ENCODE results near the gene MMP21.

MMP21 gene

DNA sequence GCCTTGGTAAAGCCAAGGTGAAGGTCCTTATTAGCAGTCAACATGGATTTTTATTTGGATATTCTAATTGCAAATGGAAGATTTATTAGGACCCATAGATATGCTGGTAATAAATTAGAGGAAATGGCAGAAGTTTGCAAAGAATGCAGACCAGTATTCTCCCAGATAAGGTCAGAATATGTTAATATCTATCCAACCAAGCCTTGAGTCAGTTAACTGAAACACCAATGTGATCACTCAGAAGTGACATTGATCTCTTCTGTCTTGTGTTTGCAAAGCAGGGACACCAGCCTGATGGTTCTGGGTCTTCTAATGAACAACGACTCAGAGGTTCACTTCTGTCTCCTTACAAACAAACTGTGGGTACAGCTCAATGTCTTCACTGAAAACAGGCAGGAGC is 26.0 kb upstream of the MMP21 start:
- TF ChIP-seq, protein P1, sequence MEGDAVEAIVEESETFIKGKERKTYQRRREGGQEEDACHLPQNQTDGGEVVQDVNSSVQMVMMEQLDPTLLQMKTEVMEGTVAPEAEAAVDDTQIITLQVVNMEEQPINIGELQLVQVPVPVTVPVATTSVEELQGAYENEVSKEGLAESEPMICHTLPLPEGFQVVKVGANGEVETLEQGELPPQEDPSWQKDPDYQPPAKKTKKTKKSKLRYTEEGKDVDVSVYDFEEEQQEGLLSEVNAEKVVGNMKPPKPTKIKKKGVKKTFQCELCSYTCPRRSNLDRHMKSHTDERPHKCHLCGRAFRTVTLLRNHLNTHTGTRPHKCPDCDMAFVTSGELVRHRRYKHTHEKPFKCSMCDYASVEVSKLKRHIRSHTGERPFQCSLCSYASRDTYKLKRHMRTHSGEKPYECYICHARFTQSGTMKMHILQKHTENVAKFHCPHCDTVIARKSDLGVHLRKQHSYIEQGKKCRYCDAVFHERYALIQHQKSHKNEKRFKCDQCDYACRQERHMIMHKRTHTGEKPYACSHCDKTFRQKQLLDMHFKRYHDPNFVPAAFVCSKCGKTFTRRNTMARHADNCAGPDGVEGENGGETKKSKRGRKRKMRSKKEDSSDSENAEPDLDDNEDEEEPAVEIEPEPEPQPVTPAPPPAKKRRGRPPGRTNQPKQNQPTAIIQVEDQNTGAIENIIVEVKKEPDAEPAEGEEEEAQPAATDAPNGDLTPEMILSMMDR (IDR thresholded peaks at IDR 0.05; ENCODE audit: low read depth, low read length), result no peak

DNA sequence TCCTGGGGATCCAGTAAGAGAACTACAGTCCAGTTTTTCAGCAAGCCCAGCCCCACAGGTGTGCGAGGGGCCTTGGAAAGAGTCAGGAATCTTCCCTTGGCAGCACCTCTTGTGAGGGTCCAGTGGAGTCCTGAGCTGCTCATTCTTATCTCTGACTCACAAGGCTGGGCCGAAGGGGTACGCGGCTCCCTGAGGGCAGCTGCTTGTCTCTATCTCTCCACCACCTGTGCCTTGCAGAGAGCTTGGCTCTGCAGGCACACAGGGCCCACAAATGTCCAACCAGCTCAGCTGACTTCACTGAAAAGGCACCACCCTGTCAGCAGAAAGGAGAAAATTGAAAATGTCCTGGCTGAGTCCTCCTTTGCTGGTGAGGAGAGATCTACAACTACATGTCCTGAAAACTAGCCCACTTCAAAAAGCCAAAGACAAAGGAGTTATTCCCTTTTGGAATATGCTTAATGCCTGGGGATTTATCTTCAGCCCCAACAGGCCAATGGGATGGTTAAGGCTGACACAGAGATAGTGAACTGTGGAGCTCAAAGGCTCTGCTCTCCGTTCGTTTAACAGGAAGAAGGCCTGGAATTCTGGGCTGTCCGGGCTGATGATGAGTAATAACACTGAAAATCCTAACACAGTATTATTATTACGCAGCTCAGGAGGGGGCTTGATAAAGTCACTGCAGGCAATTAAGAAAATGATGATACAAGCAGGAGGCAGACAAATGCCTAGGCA is 24.0 kb upstream of the MMP21 start:
- no peak overlapping the region for H3K4me3 ChIP-seq (replicated peaks in 1 of 2; ENCODE audit: low read depth in 2 of 2, low read length in 2 of 2)
- TF ChIP-seq, protein P1 (IDR thresholded peaks at IDR 0.05; ENCODE audit: low read depth, low read length), result no peak
- DNase-seq (ENCODE audit: low read depth in 2 of 2), result no peak

More for the DNA sequence above, 26.0 kb upstream of the MMP21 start:
- DNase-seq (ENCODE audit: low read depth in 2 of 2), result no peak
- no peak overlapping the region for H3K4me3 ChIP-seq (replicated peaks in 1 of 2; ENCODE audit: low read depth in 2 of 2, low read length in 2 of 2)

DNA sequence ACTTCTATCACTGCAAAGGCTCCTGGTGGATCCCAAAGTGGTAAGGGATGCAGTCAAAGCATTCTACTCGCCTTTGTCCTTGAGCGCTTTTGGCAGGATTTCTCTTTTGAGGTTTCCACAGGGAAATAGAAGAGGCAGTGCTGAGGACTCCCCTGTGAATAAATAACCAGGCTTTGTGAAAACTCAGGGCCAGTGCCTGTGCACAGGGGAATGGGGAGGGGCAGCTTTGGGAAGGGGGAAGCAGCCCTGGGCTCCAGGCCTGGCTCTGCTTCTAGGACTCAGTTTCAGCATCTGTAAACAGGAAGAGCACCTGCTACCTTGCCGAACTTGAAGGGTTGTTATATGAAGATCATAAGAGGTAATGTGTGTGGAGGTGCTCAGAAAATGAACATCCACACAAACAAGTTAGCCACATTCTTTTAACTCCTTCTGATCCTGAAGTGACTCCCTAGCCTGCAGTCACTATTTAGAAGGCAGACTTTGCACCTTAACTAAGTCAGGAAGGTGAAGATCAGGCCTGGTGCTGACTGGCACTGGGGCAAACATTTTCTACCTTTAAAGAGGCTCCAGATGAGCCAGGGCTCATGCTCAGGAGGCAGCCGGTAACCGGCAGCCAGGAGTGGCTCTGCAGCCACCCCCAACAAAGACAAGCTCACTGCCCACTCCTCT is 22.5 kb upstream of the MMP21 start:
- TF ChIP-seq, protein P1 (IDR thresholded peaks at IDR 0.05; ENCODE audit: low read depth, low read length), result no peak

DNA sequence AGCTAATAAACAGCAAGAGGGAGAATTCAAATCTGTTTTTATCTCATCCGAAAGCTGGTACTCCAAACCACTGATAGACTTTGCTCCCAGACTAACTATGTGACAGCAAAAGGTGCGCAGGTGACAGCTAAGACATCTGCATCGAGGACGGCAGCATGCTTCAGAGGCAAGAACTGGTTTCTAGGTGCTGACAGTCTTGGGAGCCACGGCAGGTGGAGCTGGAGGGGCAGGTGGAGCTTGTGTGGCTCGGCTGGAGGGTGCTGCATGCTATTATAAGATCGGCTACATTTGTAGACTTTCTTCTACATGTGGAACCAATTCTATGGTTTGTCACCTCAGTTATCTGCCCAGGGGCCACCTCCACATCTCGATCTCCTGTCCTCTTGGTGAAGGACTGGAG is 21.8 kb upstream of the MMP21 start:
- DNase-seq (ENCODE audit: low read depth in 2 of 2), result no peak
- TF ChIP-seq, protein P1 (IDR thresholded peaks at IDR 0.05; ENCODE audit: low read depth, low read length), result no peak
- H3K4me3 ChIP-seq (replicated peaks in 1 of 2; ENCODE audit: low read depth in 2 of 2, low read length in 2 of 2), result no peak overlapping the region

More for the DNA sequence above, 22.5 kb upstream of the MMP21 start:
- DNase-seq (ENCODE audit: low read depth in 2 of 2), result no peak
- H3K4me3 ChIP-seq (replicated peaks in 1 of 2; ENCODE audit: low read depth in 2 of 2, low read length in 2 of 2), result no peak overlapping the region

DNA sequence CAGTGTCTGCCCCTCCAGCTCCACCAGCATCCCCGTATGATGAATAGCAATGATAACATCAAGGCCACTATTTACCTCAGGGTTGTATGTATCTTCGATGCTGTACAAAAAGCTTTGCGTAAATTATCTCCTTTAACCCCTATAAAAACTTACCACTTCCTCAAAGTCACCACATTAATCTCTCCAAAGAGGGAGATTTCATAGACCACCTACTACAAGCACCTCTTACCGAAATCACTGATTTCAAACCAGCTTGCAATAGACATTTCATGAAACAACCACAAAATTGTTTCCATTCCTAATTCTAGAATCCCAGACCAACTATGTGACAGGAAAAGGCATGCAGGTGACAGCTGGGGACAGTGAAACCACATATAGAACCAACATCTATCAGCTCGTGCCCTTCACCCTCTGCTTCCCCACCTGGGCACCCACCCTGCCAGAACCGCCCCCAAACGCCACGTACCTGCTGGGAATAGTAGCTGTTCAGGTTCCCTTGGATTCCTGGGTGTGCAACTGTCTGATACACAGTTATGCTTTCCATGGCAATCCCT is 20.1 kb upstream of the MMP21 start:
- no peak overlapping the region for H3K4me3 ChIP-seq (replicated peaks in 1 of 2; ENCODE audit: low read depth in 2 of 2, low read length in 2 of 2)
- no peak for DNase-seq (ENCODE audit: low read depth in 2 of 2)
- TF ChIP-seq, protein P1 (IDR thresholded peaks at IDR 0.05; ENCODE audit: low read depth, low read length), result no peak

DNA sequence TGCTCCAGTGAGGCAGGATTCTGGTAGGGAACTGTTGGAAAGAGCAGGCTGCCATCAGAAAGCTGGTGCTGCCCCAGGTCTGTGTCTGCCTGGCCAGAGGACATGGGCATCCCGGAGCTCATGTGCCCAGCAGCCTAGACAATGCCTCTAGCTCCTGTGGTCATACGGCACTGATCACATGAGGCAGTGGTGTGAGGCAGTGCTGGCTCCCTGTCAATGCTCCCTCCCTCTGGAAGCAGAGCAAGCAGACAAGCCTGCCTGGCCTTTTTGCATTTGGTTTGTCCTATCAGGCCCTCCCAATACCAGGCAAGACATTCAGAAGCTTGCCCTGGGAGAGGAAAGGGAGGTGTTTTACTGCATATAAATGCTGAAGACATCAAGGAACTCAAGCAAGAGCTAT is 19.5 kb upstream of the MMP21 start:
- H3K4me3 ChIP-seq (replicated peaks in 1 of 2; ENCODE audit: low read depth in 2 of 2, low read length in 2 of 2), result no peak overlapping the region
- no peak for DNase-seq (ENCODE audit: low read depth in 2 of 2)

More for the DNA sequence above, 19.5 kb upstream of the MMP21 start:
- TF ChIP-seq, protein P1 (IDR thresholded peaks at IDR 0.05; ENCODE audit: low read depth, low read length), result no peak

All from cardiac fibroblast (primary cell).